HG03175 (cell line): ENCODE measurements around the gene SBNO1.
"Not testable (repeated sequence)": the region's sequence is repeated elsewhere in the genome, so short reads cannot be mapped to it uniquely, and the experiment has no call there.

ENCODE experiments used
- ATAC-seq: cut with Tn5 transposase; IDR thresholded peaks from one replicate; pipeline ENCODE4 v1.9.1; 2021; ENCODE audit warnings: mild to moderate bottlenecking, moderate library complexity; ENCODE audit not compliant: unreplicated experiment

SBNO1 gene

DNA sequence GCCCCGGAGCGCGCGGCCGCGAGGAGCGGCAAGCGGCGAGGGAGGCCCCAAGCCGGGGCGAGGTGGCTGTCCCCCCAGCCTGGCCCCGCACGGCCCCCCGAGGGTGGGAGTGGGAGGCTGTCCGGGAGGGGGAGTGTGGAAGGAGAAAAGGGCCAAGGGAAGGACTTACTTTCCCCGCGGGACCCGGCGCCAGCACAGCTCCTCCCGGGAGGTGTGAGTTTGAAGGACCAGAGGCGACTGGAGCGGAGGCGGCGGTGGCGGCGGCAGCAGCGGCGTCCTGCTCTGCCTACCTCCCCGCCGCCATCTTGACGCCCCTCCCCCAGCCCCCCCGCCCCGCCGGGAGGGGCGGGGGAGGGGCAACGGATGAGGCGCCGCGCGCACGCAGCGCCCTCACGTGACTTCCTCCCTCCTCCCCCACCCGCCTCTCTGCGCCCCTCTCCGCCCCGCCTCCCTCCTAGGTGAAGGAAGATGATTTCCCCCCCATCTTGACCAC is at the start of gene SBNO1:
TSS of gene SBNO1 (minus strand) at position 316 of the 493 bp plus-strand sequence. CDS start 14,406 bp downstream, outside the sequence.
- ATAC-seq, result peak; percentile 28

DNA sequence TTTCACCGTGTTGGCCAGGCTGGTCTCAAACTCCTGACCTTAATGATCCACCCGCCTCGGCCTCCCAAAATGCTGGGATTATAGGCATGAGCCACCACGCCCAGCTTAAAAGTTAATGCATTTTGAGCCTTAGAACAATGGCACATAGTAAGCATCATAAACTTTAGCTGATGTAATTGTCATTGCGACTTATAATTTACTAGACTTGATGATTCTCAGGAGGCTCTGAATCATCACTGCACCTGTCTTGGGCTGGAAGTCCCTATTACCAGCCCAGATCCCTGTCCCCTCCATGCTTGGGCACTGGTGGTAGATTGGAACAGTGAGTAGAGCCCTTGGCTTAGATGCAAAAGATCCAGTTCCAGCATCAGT is 45.4 kb upstream of the SBNO1 start:
- no peak for ATAC-seq

DNA sequence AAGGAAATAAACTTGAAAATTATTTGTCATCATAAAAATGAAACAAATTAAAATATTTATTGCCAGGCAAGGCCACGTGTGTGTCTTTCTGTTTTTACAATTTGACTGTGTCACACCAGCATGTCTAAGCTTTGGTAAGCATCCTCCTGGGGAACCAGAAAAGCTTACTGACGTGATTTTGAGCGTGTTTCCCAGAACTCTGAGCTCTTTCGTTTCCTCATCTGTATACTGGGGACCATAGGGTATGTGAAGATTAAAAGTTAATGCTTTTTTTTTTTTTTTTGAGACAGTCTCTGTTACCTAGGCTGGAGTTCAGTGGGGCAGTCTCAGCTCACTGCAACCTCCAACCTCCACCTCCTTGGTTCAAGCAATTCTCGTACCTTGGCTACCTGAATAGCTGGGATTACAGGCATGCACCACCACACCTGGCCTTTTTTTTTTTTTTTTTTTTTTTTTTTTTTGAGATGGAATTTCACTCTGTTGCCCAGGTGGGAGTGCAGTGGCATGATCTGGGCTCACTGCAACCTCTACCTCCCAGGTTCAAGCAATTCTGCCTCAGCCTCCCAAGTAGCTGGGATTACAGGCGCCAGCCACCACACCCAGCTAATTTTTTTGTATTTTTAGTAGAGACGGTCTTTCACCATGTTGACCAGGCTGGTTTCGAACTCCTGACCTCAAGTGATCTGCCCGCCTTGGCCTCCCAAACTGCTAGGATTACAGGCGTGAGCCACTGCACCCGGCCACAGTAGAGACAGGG is 44.8 kb upstream of the SBNO1 start:
- not testable (repeated sequence) for ATAC-seq

DNA sequence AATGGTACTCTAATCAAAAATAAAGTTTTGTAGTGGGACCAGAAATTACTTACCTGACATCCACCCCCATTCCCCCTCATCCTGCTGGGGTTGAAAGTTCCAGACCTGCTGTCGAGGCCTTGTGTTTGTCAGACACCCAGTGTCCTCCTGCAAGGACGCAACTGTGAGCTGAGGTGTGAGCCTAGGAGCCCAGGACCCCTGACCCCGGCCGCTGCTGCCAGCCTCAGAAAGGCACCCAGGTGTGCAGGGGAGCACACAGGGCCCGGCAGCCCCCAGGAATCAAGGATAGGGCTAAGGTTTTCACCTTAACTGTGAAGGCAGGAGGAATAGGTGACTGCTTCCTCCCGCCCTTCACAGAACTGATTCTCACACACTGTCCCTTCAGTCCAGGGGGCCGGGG is 44.0 kb upstream of the SBNO1 start:
- not testable (repeated sequence) for ATAC-seq

DNA sequence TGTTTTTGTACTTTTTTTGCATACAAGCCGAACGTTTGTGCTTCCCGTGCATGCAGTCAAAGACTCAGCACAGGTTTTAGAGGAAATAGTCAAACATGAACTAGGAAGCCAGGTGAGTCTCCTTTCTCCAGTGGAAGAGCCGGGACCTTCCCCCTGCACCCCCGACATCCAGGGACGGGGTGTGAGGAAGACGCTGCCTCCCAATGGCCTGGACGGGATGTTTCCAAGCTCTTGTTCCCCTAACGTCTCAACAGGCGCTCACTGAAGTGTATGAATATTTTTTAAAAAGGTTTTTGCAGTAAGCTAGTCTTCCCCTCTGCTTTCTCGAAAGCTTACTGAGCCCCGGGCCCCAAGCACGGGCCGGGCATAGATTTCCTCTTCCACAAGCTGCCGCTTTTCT is 43.3 kb upstream of the SBNO1 start:
- not testable (repeated sequence) for ATAC-seq

DNA sequence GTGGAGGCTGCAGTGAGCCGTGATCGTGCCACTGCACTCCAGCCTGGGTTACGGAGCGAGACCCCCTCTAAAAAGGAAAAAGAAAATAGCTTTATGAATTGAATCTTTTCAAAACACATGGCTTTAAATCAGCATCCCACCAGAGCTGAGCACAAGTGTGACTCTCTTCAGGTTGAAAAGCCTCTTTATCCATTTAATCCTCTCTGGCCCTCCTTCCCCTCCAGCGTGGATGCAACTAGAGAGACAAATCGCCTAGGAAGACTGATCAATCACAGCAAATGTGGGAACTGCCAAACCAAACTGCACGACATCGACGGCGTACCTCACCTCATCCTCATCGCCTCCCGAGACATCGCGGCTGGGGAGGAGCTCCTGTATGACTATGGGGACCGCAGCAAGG is 42.6 kb upstream of the SBNO1 start:
- not testable (repeated sequence) for ATAC-seq

DNA sequence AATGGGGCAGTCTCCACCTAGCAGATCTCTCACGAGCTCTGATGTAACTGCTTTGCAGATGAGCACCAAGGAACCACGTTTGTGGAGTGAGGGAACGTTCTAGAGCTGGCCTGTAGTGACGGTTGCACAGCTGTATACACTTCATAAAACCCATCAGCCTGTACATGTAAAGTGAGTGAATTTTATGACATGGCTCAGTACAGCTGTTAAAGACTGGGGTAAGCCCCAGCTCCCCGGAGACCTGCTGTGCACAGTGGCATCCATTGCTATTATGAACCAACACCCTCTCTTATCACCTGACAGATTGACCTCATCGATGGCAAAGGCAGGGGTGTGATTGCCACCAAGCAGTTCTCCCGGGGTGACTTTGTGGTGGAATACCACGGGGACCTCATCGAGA is 39.9 kb upstream of the SBNO1 start:
- ATAC-seq, result no peak

DNA sequence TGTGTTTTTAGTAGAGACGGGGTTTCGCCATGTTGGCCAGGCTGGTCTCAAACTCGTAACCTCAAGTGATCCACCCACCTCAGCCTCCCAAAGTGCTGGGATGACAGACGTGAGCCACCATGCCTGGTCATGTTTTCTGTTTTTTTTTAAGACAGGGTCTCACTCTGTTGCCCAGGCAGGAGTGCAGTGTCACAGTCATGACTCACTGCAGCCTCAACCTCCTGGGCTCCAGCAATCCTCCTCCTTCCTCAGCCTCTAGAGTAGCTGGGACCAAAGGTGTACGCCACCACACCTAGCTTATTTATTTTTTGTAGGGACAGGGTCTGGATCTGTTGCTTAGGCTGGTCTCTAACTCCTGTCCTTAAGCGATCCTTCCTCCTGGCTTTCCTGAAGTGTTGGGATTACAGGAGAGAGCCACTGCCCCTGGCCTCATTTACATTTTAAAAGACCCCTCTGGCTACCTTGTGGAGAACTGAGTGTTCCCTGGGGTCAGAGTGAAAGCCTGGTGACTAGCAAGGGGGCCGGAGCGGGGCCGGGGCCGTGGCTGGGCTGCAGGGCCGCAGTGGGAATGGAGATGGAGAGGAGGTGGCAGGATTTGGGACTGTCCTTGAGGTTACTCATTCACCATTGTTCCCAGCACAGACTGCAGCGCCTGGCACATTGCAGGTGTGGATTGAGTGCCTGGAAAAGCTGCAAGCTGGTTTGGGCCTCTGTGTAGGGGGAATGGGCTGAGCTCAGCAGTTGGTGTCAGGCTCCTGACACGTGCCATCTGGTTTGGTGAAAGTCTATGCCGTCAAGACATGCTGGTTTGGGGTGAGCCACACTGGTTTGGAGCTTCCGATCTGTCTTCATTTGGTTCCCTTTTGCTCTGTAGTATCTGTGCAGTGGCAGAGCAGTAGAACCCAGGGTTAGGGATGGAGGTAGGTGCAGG is 37.4 kb upstream of the SBNO1 start:
- no peak for ATAC-seq

DNA sequence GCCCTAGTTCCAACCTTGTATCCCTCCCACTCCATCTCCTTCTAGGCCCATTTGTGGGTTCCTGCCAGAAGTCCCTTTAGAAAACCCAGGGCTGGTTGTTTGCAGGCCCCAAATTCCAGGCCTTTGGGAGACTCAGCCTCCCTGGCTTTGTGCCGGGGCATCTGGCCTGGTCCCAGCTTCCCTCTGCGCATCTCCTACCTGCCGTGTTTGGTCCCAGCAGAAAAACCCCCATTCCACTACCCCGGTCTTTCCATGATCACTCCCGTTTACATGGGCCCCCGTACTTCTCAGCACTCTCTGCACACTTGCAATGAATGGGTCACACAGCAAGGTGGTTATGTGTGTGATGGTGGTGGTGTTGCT is 34.6 kb upstream of the SBNO1 start:
- no peak for ATAC-seq

DNA sequence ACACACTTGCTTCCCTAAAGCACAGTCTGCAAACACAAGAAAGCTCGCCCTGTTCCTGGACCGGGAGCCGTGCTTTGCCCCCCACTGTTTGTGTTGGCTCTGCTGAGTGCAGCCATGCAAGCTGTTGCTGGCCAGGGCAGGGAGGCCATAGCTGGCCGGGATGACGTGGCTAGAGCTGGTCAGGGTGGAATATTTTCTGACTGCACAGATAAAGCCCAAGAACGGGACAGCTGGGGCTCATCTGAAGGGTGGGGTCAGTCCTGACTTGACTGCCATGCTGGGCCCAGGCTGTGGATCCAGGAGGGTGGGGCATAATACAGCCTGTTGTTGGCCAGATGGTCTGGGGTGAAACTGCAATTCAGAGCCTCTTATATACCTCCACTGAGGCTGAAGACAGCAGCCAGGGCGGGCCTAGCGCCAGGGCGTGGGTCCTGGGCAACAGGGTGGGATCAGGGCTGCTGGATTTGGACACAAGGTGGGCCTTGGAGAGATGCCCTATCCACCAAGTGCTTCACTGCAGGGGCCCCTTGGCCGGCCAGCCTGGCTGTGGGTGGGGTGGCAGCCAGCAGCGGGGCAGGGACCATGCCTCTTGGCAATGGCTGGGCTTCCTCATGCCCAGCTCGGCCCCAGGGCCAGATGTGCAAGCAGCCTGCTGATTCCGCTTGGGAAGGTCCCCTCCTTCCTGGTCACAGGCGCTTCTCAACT is 34.1 kb upstream of the SBNO1 start:
- no peak for ATAC-seq

DNA sequence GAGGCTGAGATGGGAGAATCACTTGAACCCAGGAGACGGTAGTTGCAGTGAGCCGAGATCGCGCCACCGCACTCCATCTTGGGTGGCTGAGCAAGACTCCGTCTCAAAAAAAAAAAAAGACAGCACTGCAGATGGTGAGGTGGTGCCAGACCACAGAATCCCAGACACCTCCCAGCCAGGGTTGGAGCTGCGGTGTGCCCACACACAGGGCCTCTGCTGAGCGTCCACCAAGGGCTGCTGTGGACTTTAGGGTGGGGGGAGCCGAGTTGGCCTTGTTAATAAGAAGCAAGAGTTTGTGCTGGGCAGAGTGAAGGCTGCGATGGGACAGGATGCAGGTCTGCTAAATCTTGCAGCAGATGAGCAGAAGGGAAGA is 33.5 kb upstream of the SBNO1 start:
- ATAC-seq, result no peak

DNA sequence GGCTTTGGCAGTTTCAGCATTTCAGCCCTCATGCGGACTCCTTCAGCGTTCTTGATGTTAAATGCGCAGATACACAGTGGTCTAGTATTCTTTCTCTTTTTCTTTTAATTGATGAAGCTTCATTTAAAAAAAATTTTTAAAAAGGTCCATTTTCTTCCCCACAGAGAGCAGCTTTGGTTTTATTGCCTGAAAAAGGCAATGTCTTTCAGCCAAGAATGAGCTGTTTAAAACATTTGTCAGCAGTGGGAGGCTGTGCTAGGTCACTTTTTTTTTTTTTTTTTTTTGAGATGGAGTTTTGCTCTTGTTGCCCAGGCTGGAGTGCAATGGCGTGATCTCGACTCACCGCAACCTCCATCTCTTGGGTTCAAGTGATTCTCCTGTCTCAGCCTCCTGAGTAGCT is 32.8 kb upstream of the SBNO1 start:
- no peak for ATAC-seq

DNA sequence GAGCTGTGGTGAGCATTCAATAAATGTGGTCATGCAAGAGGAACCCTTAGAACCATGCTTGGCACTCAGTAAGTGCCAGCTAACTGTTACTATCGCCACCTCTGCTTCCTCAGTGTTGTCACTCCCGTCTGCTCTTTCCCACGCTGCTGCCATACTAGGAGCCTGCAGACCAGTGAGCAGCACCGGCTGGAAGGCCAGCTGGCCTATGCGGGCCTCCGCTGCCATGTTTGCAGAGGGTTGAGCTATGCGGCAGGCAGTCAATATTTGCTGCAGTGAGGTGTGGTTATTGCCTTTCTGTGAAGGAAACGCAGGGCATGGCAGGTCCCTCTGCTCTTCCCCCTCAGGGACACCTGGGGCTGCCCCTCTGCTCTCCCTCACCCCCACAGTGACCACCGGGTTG is 32.3 kb upstream of the SBNO1 start:
- no peak for ATAC-seq

DNA sequence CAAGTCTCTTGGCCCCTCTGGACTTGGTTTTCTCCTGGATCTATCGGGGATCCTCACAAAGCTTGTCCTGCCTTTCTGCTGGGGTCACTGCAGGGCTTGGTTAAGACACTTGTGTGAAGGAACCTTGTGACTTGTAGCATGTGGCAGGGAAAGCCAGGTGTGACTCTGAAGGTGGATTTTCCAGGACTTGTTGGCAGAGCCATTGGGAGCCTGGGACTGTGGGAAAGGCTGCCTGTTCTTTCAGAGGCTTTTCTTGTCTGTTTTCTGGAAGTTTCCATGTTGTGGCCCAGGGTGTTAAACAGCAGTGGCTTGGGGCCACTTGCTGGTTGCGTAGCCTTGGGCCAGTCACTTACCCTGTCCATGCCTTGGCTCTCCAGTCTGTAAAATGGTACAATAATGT is 31.9 kb upstream of the SBNO1 start:
- no peak for ATAC-seq

DNA sequence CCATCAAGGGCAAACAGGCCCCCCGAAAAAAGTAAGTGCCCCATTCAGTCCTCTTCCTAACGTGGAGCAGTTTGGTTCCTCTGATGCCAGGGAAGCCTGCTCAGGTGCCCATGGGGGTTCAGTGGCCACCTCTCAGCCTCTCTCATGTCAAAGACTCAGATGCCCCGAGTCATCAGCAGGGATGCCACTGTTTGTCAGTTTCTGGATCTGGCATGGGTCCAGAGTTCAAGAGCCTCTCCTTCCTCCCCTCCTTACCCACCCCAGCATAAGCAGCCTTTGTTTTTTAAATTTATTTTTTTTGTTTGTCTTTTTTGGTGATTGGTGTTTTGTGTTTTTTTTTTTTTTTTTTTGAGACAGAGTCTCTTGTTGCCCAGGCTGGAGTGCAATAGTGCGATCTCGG is 30.6 kb upstream of the SBNO1 start:
- ATAC-seq, result no peak

DNA sequence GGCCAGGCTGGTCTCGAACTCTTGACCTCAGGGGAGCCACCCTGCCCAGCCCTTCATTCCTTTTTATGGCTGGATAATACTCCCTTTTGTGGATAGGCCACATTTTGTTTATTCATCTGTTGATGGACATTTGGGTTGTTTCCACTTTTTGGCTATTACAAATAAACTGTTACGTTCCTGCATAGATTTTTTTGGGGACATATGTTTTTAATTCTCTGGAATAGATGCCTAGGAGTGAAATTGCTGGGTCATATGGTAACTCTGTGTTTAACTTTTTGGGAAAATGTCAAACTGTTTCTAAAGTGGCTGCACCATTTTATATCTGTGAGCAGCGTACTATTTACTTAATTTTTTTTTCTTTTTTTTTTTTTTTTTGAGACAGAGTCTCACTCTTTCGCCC is 29.1 kb upstream of the SBNO1 start:
- no peak for ATAC-seq

DNA sequence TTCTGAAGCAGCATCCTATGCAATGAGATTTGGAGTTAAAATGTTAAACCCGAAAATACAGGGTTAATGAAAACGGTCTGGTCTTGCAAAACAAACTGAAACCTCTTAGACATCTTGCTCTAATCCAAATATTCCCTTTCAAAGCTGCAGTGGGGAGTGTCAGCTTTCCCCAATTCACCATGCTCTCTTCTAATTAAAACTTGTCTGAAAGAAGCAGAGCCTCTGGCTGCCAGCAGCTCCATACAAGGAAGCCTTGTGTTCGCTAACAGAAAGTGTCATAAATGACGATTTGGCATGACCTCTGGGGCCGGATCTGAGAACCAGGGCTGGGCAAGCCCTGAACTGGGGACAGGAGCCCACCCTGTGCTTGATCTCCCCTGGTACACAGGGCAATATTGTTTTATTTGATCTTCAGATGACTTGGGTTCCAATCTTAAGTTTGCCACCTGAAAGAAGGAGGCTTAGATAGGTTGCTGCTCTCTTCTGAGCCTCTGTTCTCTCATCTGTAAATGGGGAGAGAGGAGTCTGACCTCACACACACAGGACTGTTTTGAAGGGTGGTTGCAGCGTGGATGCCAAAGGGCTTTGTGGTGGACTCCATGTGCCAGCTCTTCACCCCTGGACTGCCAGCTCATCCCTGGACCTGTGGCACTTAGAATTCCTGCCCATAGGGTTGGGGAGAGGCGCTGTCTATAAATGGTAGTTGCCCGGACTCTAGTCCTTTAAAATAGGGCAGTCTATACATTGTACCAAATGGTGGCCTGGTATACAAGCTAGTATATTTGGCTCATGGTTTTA is 27.1 kb upstream of the SBNO1 start:
- ATAC-seq, result no peak

DNA sequence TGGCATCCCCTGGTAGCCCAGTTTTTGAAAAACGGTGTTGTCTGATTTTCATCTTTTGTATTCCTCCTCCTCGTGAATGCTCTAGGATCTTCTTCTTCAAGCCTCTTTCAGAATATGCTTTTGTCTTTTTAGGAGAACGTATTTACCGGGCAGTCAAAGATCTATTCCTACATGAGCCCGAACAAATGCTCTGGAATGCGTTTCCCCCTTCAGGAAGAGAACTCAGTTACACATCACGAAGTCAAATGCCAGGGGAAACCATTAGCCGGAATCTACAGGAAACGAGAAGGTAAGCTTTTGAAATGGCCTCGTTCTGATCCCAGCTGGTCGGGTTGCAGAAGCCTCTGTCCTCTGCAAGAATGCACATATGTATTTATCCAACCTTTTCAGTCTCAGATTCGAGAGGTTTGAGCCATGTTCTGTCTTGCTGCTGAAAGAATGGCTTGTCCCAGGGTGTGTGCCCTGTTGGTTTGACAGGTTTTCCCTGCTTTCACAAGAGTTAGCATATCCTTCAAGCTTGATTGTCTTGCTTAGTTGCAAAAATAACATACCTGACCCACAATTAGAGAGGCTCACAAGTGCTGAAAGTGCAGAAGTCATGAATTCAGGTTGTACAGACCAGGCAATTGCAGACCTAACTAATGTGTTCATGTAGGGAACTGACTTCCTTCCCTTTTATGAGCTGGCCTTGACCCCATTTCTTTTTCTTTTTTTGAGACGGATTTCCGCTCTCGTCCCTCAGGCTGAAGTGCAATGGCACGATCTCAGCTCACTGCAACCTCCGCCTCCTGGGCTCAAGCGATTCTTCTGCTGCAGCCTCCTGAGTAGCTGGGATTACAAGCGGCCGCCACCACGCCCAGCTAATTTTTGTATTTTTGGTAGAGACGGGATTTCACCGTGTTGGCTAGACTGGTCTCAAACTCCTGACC is 26.1 kb upstream of the SBNO1 start:
- no peak for ATAC-seq

DNA sequence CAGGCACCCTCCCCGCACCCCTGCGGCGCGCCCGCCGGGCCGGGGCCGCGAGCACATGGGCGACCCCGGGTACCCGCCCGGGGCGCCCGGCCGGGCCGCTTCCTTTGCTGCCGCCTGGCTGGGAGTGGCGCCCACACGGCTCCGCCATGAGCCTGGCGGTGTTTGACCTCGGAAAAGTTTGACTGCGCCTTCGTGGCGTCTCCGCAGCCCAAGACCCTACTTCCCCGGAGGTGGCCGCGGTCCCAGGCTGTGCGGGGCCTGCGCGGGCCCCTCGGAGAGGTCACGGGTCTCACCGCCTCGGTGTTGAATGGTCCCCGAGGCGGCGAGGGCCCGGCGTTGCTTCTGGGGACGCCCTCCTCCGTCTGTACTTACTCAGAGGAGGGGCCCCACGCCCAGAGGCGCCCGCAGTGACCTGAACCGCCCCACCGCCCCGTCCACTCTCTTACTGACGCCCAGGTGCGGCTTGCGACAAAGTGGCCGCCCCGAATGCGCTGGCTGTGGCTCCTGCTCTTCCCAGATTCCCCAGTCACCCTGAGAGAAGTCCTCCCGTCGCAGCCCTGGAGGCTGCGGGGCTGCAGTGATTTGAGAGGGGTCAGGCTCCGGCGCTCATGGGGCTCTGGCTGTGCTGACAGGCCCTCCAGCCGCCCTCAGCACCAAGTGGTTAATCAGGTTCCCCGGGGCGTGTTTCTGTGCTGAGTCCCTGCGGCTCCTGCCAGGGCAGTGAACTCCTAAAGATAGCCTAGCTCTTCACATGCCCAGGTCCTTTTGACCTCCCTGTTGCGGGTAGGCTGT is 25.1 kb upstream of the SBNO1 start:
- peak; percentile 27 for ATAC-seq
